Measurements from ENCODE around the gene KBTBD12.

GRCh38 chr3:127933396-127933795 lies 18.4 kb downstream of the KBTBD12 start:
- no peak for TF ChIP-seq EZH2 (IDR thresholded peaks at IDR 0.05; ENCODE audit: low read length, missing control alignments)
- TF ChIP-seq CTCF (conservative IDR thresholded peaks at IDR 0.05 in 1 of 2, IDR thresholded peaks at IDR 0.05 in 1 of 2; ENCODE audit: low read depth in 1 of 2, low read length in 2 of 2): no peak

Data from fibroblast of lung (primary cell).